HEK293T (cell line): ENCODE measurements around the gene RIMOC1.

ENCODE experiments used
- BHLHE40 ChIP-seq: fragments of 450-650 bp; IDR thresholded peaks from 2 replicates; pipeline ENCODE4 v1.6.1; 2016; ENCODE audit warnings: mild to moderate bottlenecking, moderate library complexity, borderline replicate concordance
- ELF4 ChIP-seq: fragments of 450-650 bp; IDR thresholded peaks from 2 replicates; pipeline ENCODE4 v1.6.1; 2017; ENCODE audit warnings: antibody characterized with exemption
- FOXM1 ChIP-seq: fragments of 450-650 bp; IDR thresholded peaks from 2 replicates; pipeline ENCODE4 v1.6.1; 2017; ENCODE audit warnings: mild to moderate bottlenecking, borderline replicate concordance
- HDGF ChIP-seq: fragments of 450-650 bp; IDR thresholded peaks from 2 replicates; pipeline ENCODE4 v1.6.1; 2017; ENCODE audit warnings: antibody characterized with exemption, borderline replicate concordance
- L3MBTL2 ChIP-seq: fragments of 450-650 bp; conservative IDR thresholded peaks from 2 replicates; pipeline ENCODE4 v1.6.1; 2016; ENCODE audit warnings: mild to moderate bottlenecking
- NFRKB ChIP-seq: fragments of 450-650 bp; IDR thresholded peaks from 2 replicates; pipeline ENCODE4 v1.6.1; 2016; ENCODE audit warnings: mild to moderate bottlenecking, moderate library complexity
- PKNOX1 ChIP-seq: fragments of 450-650 bp; IDR thresholded peaks from 2 replicates; pipeline ENCODE4 v1.6.1; 2016
- SP1 ChIP-seq: fragments of 450-650 bp; IDR thresholded peaks from 2 replicates; pipeline ENCODE4 v1.6.1; 2017
- TARDBP ChIP-seq: fragments of 450-650 bp; IDR thresholded peaks from 2 replicates; pipeline ENCODE4 v1.6.1; 2016

GRCh38 chr5:41908374-41909079, 4.4 kb downstream of the RIMOC1 start:
- TF ChIP-seq HDGF (no peak), TARDBP (no peak), PKNOX1 (no peak), ELF4 (no peak), FOXM1 (no peak), SP1 (no peak), NFRKB (no peak), L3MBTL2 (no peak), BHLHE40 (no peak)
